ENCODE results near the gene HAUS6. TPM values are rescaled to one million over a fixed set of nuclear protein-coding genes. Genes with fewer than 3 reads are reported as not detected.

The HAUS6 gene
- total RNA-seq, 2 donors from 2014 or later, result 12.3 to 13.6 TPM

GRCh38 chr9:19009391-19009965, 93.2 kb downstream of the HAUS6 start:
- H3K27me3 Mint-ChIP-seq, result peaks cover 9% of the 10 kb centered on the region
- H3K36me3 Mint-ChIP-seq (ENCODE audit: low read depth), result no peaks in the 10 kb centered on the region

More at GRCh38 chr9:19009391-19009965, 93.2 kb downstream of the HAUS6 start:
- Mint-ChIP-seq H3K27ac (no peak overlapping the region), H3K4me3 (no peak overlapping the region), H3K4me1 (no peaks in the 10 kb centered on the region)
- no peaks in the 10 kb centered on the region for H3K9me3 ChIP-seq (ENCODE audit: control insufficient read depth, low read length, poor library complexity, severe bottlenecking)
- ATAC-seq, result no peak
- DNase-seq, result no peak

Other genes with a start within 250 kb of the HAUS6 start
- not detected for gene SAXO1, start 69.7 kb downstream of the HAUS6 start, total RNA-seq
- 10 to 100 TPM; 35.2 to 37.0 TPM for gene RRAGA, start 53.5 kb downstream of the HAUS6 start, total RNA-seq
- gene PLIN2, start 24.6 kb upstream of the HAUS6 start, total RNA-seq, result 10 to 100 TPM; 65.7 to 66.2 TPM
- gene DENND4C, start 127.8 kb upstream of the HAUS6 start, total RNA-seq, result 10 to 100 TPM; 49.4 to 54.4 TPM